Neural progenitor cell (in vitro differentiated cells): ENCODE results near the gene IQSEC1.

Experiments used
- EZH2 ChIP-seq: fragments of 200-600 bp; sonication (generic); IDR thresholded peaks from 2 replicates; pipeline ENCODE4 v1.6.1; 2017; ENCODE audit warnings: antibody characterized with exemption, mild to moderate bottlenecking, moderate library complexity
- EZH2phosphoT487 ChIP-seq: fragments of 200-600 bp; sonication (generic); IDR thresholded peaks from 2 replicates; pipeline ENCODE4 v1.6.1; 2017; ENCODE audit warnings: antibody characterized with exemption
- TF ChIP-seq, protein P1 (sequence below): fragments of 200-600 bp; sonication (generic); IDR thresholded peaks from 2 replicates; pipeline ENCODE4 v1.5.1; 2017; ENCODE audit warnings: antibody characterized with exemption, mild to moderate bottlenecking

GRCh38 chr3:12961007-12961696 lies 112.1 kb downstream of the IQSEC1 start:
- TF ChIP-seq EZH2 (no peak), EZH2phosphoT487 (no peak)
- TF ChIP-seq, protein P1, sequence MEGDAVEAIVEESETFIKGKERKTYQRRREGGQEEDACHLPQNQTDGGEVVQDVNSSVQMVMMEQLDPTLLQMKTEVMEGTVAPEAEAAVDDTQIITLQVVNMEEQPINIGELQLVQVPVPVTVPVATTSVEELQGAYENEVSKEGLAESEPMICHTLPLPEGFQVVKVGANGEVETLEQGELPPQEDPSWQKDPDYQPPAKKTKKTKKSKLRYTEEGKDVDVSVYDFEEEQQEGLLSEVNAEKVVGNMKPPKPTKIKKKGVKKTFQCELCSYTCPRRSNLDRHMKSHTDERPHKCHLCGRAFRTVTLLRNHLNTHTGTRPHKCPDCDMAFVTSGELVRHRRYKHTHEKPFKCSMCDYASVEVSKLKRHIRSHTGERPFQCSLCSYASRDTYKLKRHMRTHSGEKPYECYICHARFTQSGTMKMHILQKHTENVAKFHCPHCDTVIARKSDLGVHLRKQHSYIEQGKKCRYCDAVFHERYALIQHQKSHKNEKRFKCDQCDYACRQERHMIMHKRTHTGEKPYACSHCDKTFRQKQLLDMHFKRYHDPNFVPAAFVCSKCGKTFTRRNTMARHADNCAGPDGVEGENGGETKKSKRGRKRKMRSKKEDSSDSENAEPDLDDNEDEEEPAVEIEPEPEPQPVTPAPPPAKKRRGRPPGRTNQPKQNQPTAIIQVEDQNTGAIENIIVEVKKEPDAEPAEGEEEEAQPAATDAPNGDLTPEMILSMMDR = no peak
